Measurements from ENCODE around the gene CNKSR3. TPM values are rescaled to one million over a fixed set of nuclear protein-coding genes. Genes with fewer than 3 reads are reported as not detected.

CNKSR3 gene
- total RNA-seq, 4 donors from 2014 or later, result 11.7 to 22.7 (median 13.7) TPM

GRCh38 chr6:154468760-154469159 is 41.7 kb downstream of the CNKSR3 start:
- Histone ChIP-seq H3K27me3 (no peaks in the 10 kb centered on the region), H3K27ac (no peak overlapping the region), H3K4me3 (no peak overlapping the region), H3K4me1 (no peaks in the 10 kb centered on the region), H3K36me3 (no peaks in the 10 kb centered on the region), H3K9me3 (no peaks in the 10 kb centered on the region)
- WGBS, 2 donors, result 89 to 96% methylated on average over 3 of the region's 3 CpGs
- no peak for DNase-seq (ENCODE audit: low spot score in 2 of 2)
- TF ChIP-seq POLR2A (IDR thresholded peaks at IDR 0.05), result no peak
- TF ChIP-seq, protein P1, sequence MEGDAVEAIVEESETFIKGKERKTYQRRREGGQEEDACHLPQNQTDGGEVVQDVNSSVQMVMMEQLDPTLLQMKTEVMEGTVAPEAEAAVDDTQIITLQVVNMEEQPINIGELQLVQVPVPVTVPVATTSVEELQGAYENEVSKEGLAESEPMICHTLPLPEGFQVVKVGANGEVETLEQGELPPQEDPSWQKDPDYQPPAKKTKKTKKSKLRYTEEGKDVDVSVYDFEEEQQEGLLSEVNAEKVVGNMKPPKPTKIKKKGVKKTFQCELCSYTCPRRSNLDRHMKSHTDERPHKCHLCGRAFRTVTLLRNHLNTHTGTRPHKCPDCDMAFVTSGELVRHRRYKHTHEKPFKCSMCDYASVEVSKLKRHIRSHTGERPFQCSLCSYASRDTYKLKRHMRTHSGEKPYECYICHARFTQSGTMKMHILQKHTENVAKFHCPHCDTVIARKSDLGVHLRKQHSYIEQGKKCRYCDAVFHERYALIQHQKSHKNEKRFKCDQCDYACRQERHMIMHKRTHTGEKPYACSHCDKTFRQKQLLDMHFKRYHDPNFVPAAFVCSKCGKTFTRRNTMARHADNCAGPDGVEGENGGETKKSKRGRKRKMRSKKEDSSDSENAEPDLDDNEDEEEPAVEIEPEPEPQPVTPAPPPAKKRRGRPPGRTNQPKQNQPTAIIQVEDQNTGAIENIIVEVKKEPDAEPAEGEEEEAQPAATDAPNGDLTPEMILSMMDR (IDR thresholded peaks at IDR 0.05), result no peak
- TF ChIP-seq EP300 (IDR thresholded peaks at IDR 0.05), result no peak

GRCh38 chr6:154466971-154467679 is 43.4 kb downstream of the CNKSR3 start:
- 90 to 94% methylated on average over 9 of the region's 9 CpGs for WGBS, 2 donors
- H3K27me3 ChIP-seq, result no peaks in the 10 kb centered on the region

DNA sequence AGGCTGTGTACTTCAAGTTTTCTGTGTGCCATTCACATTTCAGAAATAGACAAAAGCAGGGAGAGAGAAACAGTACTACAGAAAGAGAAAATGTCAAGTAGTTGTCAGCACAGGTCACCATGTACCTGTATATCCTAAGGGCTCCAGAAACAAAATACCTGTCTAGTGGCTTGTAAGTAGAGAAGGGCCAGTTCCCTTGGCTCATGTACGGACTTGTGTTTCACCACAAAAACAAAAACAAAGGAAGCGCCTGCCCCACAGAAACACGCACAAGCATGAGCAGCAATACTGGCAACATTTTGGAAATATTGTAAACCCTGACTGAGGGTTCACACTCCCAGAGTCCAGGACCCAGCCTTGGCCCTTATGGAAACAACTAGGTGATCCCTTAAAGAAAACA is 44.3 kb downstream of the CNKSR3 start:
- no peaks in the 10 kb centered on the region for H3K27me3 ChIP-seq
- no peaks in the 10 kb centered on the region for H3K9me3 ChIP-seq
- DNase-seq (ENCODE audit: low spot score in 2 of 2), result no peak
- no peaks in the 10 kb centered on the region for H3K36me3 ChIP-seq
- no peak overlapping the region for H3K4me3 ChIP-seq
- TF ChIP-seq POLR2A (IDR thresholded peaks at IDR 0.05), result no peak
- TF ChIP-seq, protein P1 (IDR thresholded peaks at IDR 0.05), result no peak
- TF ChIP-seq EP300 (IDR thresholded peaks at IDR 0.05), result no peak
- no peak overlapping the region for H3K27ac ChIP-seq
- H3K4me1 ChIP-seq, result no peaks in the 10 kb centered on the region
- WGBS, 2 donors, result 70 to 89% methylated on average over 3 of the region's 3 CpGs

More at GRCh38 chr6:154466971-154467679, 43.4 kb downstream of the CNKSR3 start:
- no peaks in the 10 kb centered on the region for H3K36me3 ChIP-seq
- no peak for TF ChIP-seq EP300 (IDR thresholded peaks at IDR 0.05)
- TF ChIP-seq POLR2A (IDR thresholded peaks at IDR 0.05), result no peak
- H3K9me3 ChIP-seq, result no peaks in the 10 kb centered on the region
- H3K4me1 ChIP-seq, result no peaks in the 10 kb centered on the region
- no peak overlapping the region for H3K4me3 ChIP-seq
- no peak for DNase-seq (ENCODE audit: low spot score in 2 of 2)
- H3K27ac ChIP-seq, result no peak overlapping the region

GRCh38 chr6:154463573-154464419 is 46.7 kb downstream of the CNKSR3 start:
- TF ChIP-seq EP300 (IDR thresholded peaks at IDR 0.05), result no peak
- no peak for TF ChIP-seq POLR2A (IDR thresholded peaks at IDR 0.05)
- TF ChIP-seq, protein P1 (IDR thresholded peaks at IDR 0.05), result no peak
- 78 to 81% methylated on average over 7 of the region's 7 CpGs for WGBS, 2 donors
- Histone ChIP-seq H3K27me3 (no peaks in the 10 kb centered on the region), H3K4me3 (no peak overlapping the region), H3K27ac (no peak overlapping the region), H3K4me1 (peaks cover 0 to 13% (median 7%) of the 10 kb centered on the region in 4 donors), H3K9me3 (no peaks in the 10 kb centered on the region), H3K36me3 (no peaks in the 10 kb centered on the region)
- DNase-seq (ENCODE audit: low spot score in 2 of 2), result no peak

GRCh38 chr6:154462425-154462824 is 48.1 kb downstream of the CNKSR3 start:
- no peak for DNase-seq (ENCODE audit: low spot score in 2 of 2)
- Histone ChIP-seq H3K9me3 (no peaks in the 10 kb centered on the region), H3K36me3 (no peaks in the 10 kb centered on the region), H3K27ac (no peak overlapping the region), H3K27me3 (no peaks in the 10 kb centered on the region), H3K4me3 (no peak overlapping the region), H3K4me1 (peaks cover 0 to 25% (median 7%) of the 10 kb centered on the region in 4 donors)
- TF ChIP-seq EP300 (IDR thresholded peaks at IDR 0.05) (no peak), POLR2A (IDR thresholded peaks at IDR 0.05) (no peak)
- TF ChIP-seq, protein P1 (IDR thresholded peaks at IDR 0.05), result no peak
- WGBS, 2 donors, result 69 to 73% methylated on average over 5 of the region's 5 CpGs
